H1 (cell line): Measurements from ENCODE around the gene GPR42. TPM values are rescaled to one million over a fixed set of nuclear protein-coding genes. Genes with fewer than 3 reads are reported as not detected.

Experiments used
- CTCF ChIA-PET: fragments of 300-600 bp; sonication (Branson Sonifier 250); formaldehyde crosslinking; loops from one replicate; lab custom pipeline; 2021; ENCODE audit not compliant: partially characterized antibody; lab: Charles Lee
- POLR2A ChIA-PET: fragments of 300-600 bp; sonication (Branson Sonifier 250); formaldehyde crosslinking; loops from one replicate; lab custom pipeline; 2021; ENCODE audit warnings: inconsistent platforms; ENCODE audit not compliant: partially characterized antibody; lab: Charles Lee
- DNase-seq, 2 experiments: peaks; one replicate each; pipeline versions ENCODE4 v3.0.0 to v3.0.0-alpha.2; 2010 to 2022; ENCODE audit warnings: low spot score in 2 of 2, low read depth in 1 of 2, mixed read lengths in 1 of 2
- FAIRE-seq: peaks from 2 replicates; lab custom pipeline; 2011; peaks lifted over from hg19 to GRCh38; lab: Jason Lieb, UNC
- H2AFZ ChIP-seq: 2 replicates; pipeline ENCODE4 v1.8.1; 2012; ENCODE audit warnings: low read length, inconsistent platforms
- H2AK5ac ChIP-seq: 2 replicates; pipeline ENCODE4 v1.6.1; 2013; ENCODE audit warnings: low read depth, low read length
- H2BK120ac ChIP-seq: replicated peaks from 2 replicates; pipeline ENCODE3; 2013; ENCODE audit warnings: low read depth, low read length, inconsistent platforms
- H2BK12ac ChIP-seq: 2 replicates; pipeline ENCODE4 v1.6.1; 2013; ENCODE audit warnings: low read depth, low read length
- H2BK15ac ChIP-seq: 2 replicates; pipeline ENCODE4 v1.6.1; 2013; ENCODE audit warnings: low read length
- H2BK20ac ChIP-seq: 2 replicates; pipeline ENCODE4 v1.6.1; 2013; ENCODE audit warnings: low read length
- H2BK5ac ChIP-seq: 2 replicates; pipeline ENCODE4 v1.6.1; 2013; ENCODE audit warnings: low read depth, low read length
- H3K14ac ChIP-seq: 2 replicates; pipeline ENCODE4 v1.6.1; 2013; ENCODE audit warnings: inconsistent platforms; ENCODE audit not compliant: insufficient read length
- H3K18ac ChIP-seq: 2 replicates; pipeline ENCODE4 v1.6.1; 2013; ENCODE audit warnings: low read length; ENCODE audit errors: extremely low read depth
- H3K23ac ChIP-seq: 2 replicates; pipeline ENCODE4 v1.6.1; 2013; ENCODE audit warnings: inconsistent platforms; ENCODE audit not compliant: insufficient read length
- H3K23me2 ChIP-seq: 2 replicates; pipeline ENCODE4 v1.6.1; 2013; ENCODE audit warnings: low read depth, low read length
- H3K27ac ChIP-seq: 2 replicates; pipeline ENCODE4 v1.6.1; 2011; ENCODE audit warnings: low read depth, low read length, inconsistent platforms
- H3K27me3 ChIP-seq, 4 experiments: replicated peaks in 1 of 4; 1 replicate in 1 of 4; 2 replicates in 3 of 4; pipeline versions ENCODE4 v1.6.1 to v1.8.1; 2011 to 2013; ENCODE audit warnings: low read length in 3 of 4, mild to moderate bottlenecking in 3 of 4, inconsistent platforms in 2 of 4, mixed read lengths in 2 of 4, moderate library complexity in 1 of 4; ENCODE audit not compliant: control insufficient read depth in 3 of 4, insufficient read depth in 3 of 4; ENCODE audit errors: extremely low read depth in 1 of 4
- H3K36me3 ChIP-seq, 4 experiments: 2 replicates each; pipeline versions ENCODE4 v1.6.1 to v1.8.1; 2011 to 2013; ENCODE audit warnings: mild to moderate bottlenecking in 4 of 4, low read length in 3 of 4, moderate library complexity in 2 of 4, control low read depth in 1 of 4, inconsistent platforms in 1 of 4; ENCODE audit not compliant: insufficient read depth in 4 of 4, control insufficient read depth in 2 of 4
- H3K4ac ChIP-seq: replicated peaks from 2 replicates; pipeline ENCODE3; 2013; ENCODE audit warnings: low read length, low read depth, mixed read lengths, inconsistent platforms; ENCODE audit not compliant: insufficient read length
- H3K4me1 ChIP-seq, 4 experiments: replicated peaks in 1 of 4; 1 replicate in 1 of 4; 2 replicates in 3 of 4; pipeline versions ENCODE4 v1.6.1 to v1.8.1; 2011 to 2013; ENCODE audit warnings: low read length in 3 of 4, inconsistent platforms in 2 of 4, mixed read lengths in 1 of 4; ENCODE audit not compliant: insufficient read depth in 4 of 4, control insufficient read depth in 3 of 4
- H3K4me2 ChIP-seq, 2 experiments: 2 replicates each; pipeline versions ENCODE4 v1.6.1 to v1.8.1; 2011 to 2013; ENCODE audit warnings: low read depth in 2 of 2, low read length in 2 of 2, control low read depth in 1 of 2, inconsistent platforms in 1 of 2, mild to moderate bottlenecking in 1 of 2; ENCODE audit not compliant: insufficient read depth in 1 of 2
- H3K4me3 ChIP-seq, 4 experiments: fragments of 200-600, 300-600 bp in 1 of 4; sonication (generic), shearing (Covaris generic), sonication (Bioruptor Twin) in 1 of 4; 2 replicates each; pipeline versions ENCODE4 v1.5.1 to v1.8.1; 2011 to 2016; ENCODE audit warnings: low read length in 4 of 4, low read depth in 3 of 4, control low read depth in 2 of 4, inconsistent platforms in 2 of 4, mild to moderate bottlenecking in 2 of 4, mixed read lengths in 1 of 4, moderate library complexity in 1 of 4; ENCODE audit not compliant: insufficient read depth in 2 of 4; ENCODE audit errors: extremely low read depth in 1 of 4
- H3K56ac ChIP-seq: replicated peaks from 2 replicates; pipeline ENCODE3; 2013; ENCODE audit warnings: low read depth, mild to moderate bottlenecking, mixed read lengths, low read length, inconsistent platforms; ENCODE audit not compliant: insufficient read length
- H3K79me1 ChIP-seq: 2 replicates; pipeline ENCODE4 v1.6.1; 2013; ENCODE audit warnings: low read depth, low read length, control low read depth
- H3K79me2 ChIP-seq, 2 experiments: 2 replicates each; pipeline versions ENCODE4 v1.6.1 to v1.8.1; 2012 to 2013; ENCODE audit warnings: low read length in 2 of 2, mild to moderate bottlenecking in 2 of 2, inconsistent platforms in 1 of 2; ENCODE audit not compliant: insufficient read depth in 2 of 2, control insufficient read depth in 1 of 2
- H3K9ac ChIP-seq, 4 experiments: replicated peaks in 1 of 4; 1 replicate in 1 of 4; 2 replicates in 3 of 4; pipeline versions ENCODE4 v1.6.1 to v1.8.1; 2011 to 2013; ENCODE audit warnings: low read depth in 3 of 4, low read length in 3 of 4, control low read depth in 2 of 4, mild to moderate bottlenecking in 2 of 4, moderate library complexity in 2 of 4, inconsistent platforms in 1 of 4; ENCODE audit errors: extremely low read depth in 1 of 4
- H3K9me3 ChIP-seq, 2 experiments: 2 replicates each; pipeline versions ENCODE4 v1.6.1 to v1.8.1; 2012 to 2013; ENCODE audit warnings: mild to moderate bottlenecking in 2 of 2, moderate library complexity in 2 of 2, control low read depth in 1 of 2, inconsistent platforms in 1 of 2, low read depth in 1 of 2, low read length in 1 of 2, mixed read lengths in 1 of 2; ENCODE audit not compliant: insufficient read depth in 2 of 2
- H4K20me1 ChIP-seq, 2 experiments: replicated peaks in 1 of 2; 2 replicates each; pipeline versions ENCODE3 to v1.8.1; 2011 to 2013; ENCODE audit warnings: inconsistent platforms in 2 of 2, low read length in 2 of 2, mild to moderate bottlenecking in 1 of 2; ENCODE audit not compliant: insufficient read depth in 2 of 2, control insufficient read depth in 1 of 2
- H4K5ac ChIP-seq: 2 replicates; pipeline ENCODE4 v1.6.1; 2013; ENCODE audit warnings: low read length, low read depth, mixed read lengths, inconsistent platforms; ENCODE audit not compliant: insufficient read length
- H4K8ac ChIP-seq: 2 replicates; pipeline ENCODE4 v1.8.0; 2013; ENCODE audit warnings: mild to moderate bottlenecking, moderate library complexity, low read length, inconsistent platforms; ENCODE audit not compliant: insufficient read depth; ENCODE audit errors: extremely low read depth
- H4K91ac ChIP-seq: replicated peaks from 2 replicates; pipeline ENCODE3; 2013; ENCODE audit warnings: low read length, mixed read lengths, inconsistent platforms; ENCODE audit not compliant: insufficient read length
- CHD1 ChIP-seq: IDR thresholded peaks from 2 replicates; pipeline ENCODE4 v1.6.1; 2012; ENCODE audit warnings: low read depth, low read length, improper control_type of control experiment
- KDM4A ChIP-seq: IDR thresholded peaks from one replicate; pipeline ENCODE4 v1.7.1; 2012; ENCODE audit warnings: low read depth, mild to moderate bottlenecking, moderate library complexity, low read length, inconsistent platforms; ENCODE audit not compliant: severe bottlenecking
- RBBP5 ChIP-seq: IDR thresholded peaks from 2 replicates; pipeline ENCODE4 v1.7.1; 2012; ENCODE audit warnings: low read depth, mild to moderate bottlenecking, inconsistent platforms, low read length, moderate library complexity, borderline replicate concordance
- WGBS, 2 experiments: shearing (Covaris generic) in 1 of 2; methylation state at CpG; one replicate each; pipeline versions ENCODE4 v1.1.6 to v1.1.7; 2013 to 2015; ENCODE audit warnings: low lambda C conversion rate in 2 of 2, mixed read lengths in 2 of 2, inconsistent platforms in 1 of 2, low coverage in 1 of 2, missing lambda C conversion rate in 1 of 2; ENCODE audit not compliant: insufficient replicate concordance in 2 of 2, insufficient coverage in 1 of 2, insufficient read length in 1 of 2; ENCODE audit errors: extremely low coverage in 1 of 2, missing lambda C conversion rate in 1 of 2; 5-methylcytosine and 5-hydroxymethylcytosine counted together
- polyA plus RNA-seq, 7 experiments: library from polyadenylated mRNA; depleted of rRNA in 3 of 7; stranded (reverse) in 5 of 7; unstranded in 2 of 7; fragments of >200 nt in 5 of 7; fragments of 200-250 nt in 2 of 7; gene quantifications; 1 replicate in 5 of 7; 2 replicates in 1 of 7; 4 replicates in 1 of 7; pipeline versions ENCODE4 v1.2.1 to v1.2.3, GENCODE V29; 2011 to 2013; ENCODE audit warnings: missing spikeins in 2 of 7, mixed read lengths in 2 of 7
- total RNA-seq: library from RNA; stranded (reverse); fragmentation: NEBNext Ultra II Directional; extraction: Animal tissue kit (Norgen Biotek cat#: 25700); gene quantifications from 2 replicates; pipeline ENCODE4 v1.2.1, GENCODE V29; 2021

Gene GPR42
- total and polyA plus RNA-seq, 2 of the 8 experiments (the other 6 are each of a cell fraction or from before 2014, with no cell fraction given) = not detected

DNA sequence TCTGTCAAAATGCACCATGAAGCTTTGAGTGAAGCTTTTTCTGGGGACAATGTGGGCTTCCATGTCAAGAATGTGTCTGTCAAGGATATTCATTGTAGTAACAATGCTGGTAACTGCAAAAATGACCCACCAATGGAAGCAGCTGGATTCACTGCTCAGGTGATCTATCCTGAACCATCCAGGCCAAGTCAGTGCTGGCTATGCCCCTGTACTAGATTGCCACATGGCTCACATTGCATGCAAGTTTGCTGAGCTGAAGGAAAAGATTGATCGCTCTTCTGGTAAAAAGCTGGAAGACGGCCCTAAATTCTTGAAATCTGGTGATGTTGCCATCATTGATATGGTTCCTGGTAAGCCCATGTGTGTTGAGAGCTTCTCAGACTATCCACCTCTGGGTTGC, 12.7 kb downstream of the GPR42 start:
- H3K4me1 ChIP-seq = no peaks in the 10 kb centered on the region
- H3K18ac ChIP-seq = no peak overlapping the region
- H2BK5ac ChIP-seq = no peak overlapping the region
- no peak overlapping the region for H3K4me2 ChIP-seq
- H3K4me3 ChIP-seq = no peak overlapping the region
- H3K36me3 ChIP-seq = no peaks in the 10 kb centered on the region
- H4K5ac ChIP-seq = no peak overlapping the region
- no peak overlapping the region for H3K23ac ChIP-seq
- no peak overlapping the region for H3K4ac ChIP-seq
- no peak overlapping the region for H3K14ac ChIP-seq
- H3K79me2 ChIP-seq = no peaks in the 10 kb centered on the region
- H2BK15ac ChIP-seq = no peak overlapping the region
- CTCF ChIA-PET = interaction anchor here (0.9 to 1.4 kb wide), 2 partner anchors 31 to 127 kb away, joined by 3 to 4 read pairs; no protein-coding TSS in a partner anchor
- no peaks in the 10 kb centered on the region for H3K79me1 ChIP-seq
- H3K27ac ChIP-seq = no peak overlapping the region
- no peak overlapping the region for H3K9ac ChIP-seq
- H2BK120ac ChIP-seq = no peak overlapping the region
- no peak overlapping the region for H2BK20ac ChIP-seq
- POLR2A ChIA-PET = no interaction called here
- no peaks in the 10 kb centered on the region for H4K20me1 ChIP-seq
- H4K91ac ChIP-seq = no peak overlapping the region
- FAIRE-seq (no peak), DNase-seq (no peak)
- TF ChIP-seq CHD1 (no peak), KDM4A (no peak), RBBP5 (no peak)
- TF ChIP-seq, all 59 proteins: peak for 0
- no peaks in the 10 kb centered on the region for H3K23me2 ChIP-seq
- H4K8ac ChIP-seq = no peak overlapping the region
- WGBS, 2 experiments = 86% methylated on average over 2 of the region's 2 CpGs; no CpG with 5 or more reads in 1 of the 2 experiments
- H2BK12ac ChIP-seq = no peak overlapping the region
- H3K9me3 ChIP-seq = peaks cover 34 to 38% of the 10 kb centered on the region in 2 experiments
- H3K56ac ChIP-seq = no peak overlapping the region
- H2AFZ ChIP-seq = no peak overlapping the region
- no peaks in the 10 kb centered on the region; a peak in 1 of 7 replicates for H3K27me3 ChIP-seq
- H2AK5ac ChIP-seq = no peak overlapping the region
